ENCODE measurements around the gene AREL1.
"Not testable (repeated sequence)": the region's sequence is repeated elsewhere in the genome, so short reads cannot be mapped to it uniquely, and the experiment has no call there.

Gene AREL1

DNA sequence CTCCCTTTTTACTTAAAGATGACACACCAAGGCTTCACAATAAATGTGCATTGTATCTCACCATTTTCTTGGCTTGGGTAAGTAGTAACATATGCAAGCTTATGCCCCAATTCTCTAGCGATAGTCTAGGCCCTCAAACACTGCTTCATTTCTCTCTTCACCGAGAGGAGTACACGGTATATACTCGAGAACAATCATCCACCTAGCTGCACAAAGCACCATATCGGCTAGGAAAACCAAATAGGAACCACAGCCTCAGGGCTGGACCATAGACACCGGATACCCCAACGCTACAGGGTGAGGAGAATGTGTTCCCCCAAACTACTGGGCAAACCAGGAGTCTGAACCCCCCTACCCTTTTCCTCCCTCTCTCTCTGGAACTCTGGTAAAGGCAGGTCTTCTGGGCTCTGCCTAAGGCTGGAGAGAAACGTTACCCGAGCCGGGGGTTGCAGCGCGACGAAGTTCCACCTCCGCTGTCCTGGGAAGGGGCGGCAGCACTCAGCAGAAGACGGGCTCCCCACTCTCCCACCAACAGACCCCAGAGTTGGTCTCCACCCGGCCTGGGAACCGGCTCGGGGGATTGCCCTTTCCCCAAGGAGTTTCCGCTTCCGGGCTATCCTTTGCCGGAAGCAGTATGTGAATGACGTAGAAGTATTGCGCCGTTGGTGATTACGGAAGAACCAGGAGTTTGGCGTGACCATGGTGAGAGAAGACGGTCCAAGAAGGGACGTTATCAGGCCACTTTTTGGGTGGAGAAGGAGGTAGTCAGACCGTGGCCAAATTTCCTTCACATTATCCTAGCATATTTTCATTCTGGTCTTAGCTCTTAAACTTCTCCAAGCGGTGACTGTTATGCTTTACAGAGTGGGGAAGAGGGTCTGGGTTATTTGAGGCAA lies at the start of gene AREL1, which contains the start of gene FCF1:
TSS of gene AREL1 (minus strand) at position 582 of the 896 bp plus-strand sequence. CDS start 27,465 bp downstream, outside the sequence.
TSS of gene FCF1 (plus strand) at position 646 of the 896 bp plus-strand sequence. CDS start at position 700, 54 bp downstream.
- peak; percentile 86 for DNase-seq (ENCODE audit: low spot score)

DNA sequence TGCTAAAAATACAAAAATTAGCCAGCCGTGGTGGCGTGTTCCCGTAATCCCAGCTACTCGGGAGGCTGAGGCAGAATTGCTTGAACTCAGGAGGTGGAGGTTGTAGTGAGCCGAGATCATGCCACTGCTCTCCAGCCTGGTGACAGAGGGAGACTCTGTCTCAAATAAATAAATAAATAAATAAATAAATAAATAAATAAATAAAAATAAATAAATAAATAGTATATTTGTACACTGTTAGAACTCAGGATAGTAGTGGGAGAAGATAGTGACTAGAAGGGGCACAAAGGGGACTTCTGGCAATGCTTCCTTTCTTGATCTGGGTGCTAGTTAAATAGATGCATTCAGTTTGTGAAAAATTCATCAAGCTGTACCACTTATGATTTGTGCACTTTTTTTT lies 45.6 kb upstream of the AREL1 start:
- DNase-seq (ENCODE audit: low spot score), result not testable (repeated sequence)

- DNase-seq (ENCODE audit: low spot score), result no peak
Measured at GRCh38 chr14:74756326-74756725, 43.4 kb upstream of the AREL1 start.

DNA sequence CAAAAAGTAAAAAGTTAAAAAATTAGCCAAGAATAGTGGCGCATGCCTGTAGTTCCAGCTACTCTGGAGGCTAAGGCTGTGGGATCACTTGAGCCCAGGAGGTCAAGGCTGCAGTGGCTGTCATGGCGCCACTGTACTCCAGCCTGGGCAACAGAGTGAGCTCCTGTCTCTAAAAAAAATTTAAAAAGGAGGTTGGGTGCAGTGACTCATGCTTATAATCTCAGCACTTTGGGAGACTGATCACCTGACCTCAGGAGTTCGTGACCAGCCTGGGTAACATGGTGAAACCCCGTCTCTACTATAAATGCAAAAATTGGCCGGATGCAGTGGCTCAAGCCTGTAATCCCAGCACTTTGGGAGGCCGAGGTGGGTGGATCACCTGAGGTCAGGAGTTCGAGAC lies 42.0 kb upstream of the AREL1 start:
- no peak for DNase-seq (ENCODE audit: low spot score)

- no peak for DNase-seq (ENCODE audit: low spot score)
Measured at GRCh38 chr14:74754157-74754556, 41.3 kb upstream of the AREL1 start.

DNA sequence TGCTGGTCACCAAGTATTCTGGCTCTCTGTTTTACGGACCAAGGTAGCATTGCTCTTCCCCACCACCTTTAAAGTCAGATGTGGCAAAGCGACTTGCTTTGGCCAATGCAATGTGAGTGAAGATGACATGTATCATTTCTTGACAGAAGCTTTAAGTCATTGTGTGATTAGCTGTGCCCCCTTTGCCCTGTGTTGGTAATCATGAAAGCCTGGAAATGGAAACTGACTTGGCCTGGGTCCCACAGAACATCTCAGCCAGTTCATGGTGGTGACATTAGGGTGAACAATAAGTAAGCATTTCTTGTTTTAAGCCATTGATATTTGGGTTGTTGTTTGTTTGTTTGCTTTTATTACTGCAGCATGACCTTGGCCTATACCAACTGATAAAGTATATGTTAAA lies 34.4 kb upstream of the AREL1 start:
- no peak for DNase-seq (ENCODE audit: low spot score)

DNA sequence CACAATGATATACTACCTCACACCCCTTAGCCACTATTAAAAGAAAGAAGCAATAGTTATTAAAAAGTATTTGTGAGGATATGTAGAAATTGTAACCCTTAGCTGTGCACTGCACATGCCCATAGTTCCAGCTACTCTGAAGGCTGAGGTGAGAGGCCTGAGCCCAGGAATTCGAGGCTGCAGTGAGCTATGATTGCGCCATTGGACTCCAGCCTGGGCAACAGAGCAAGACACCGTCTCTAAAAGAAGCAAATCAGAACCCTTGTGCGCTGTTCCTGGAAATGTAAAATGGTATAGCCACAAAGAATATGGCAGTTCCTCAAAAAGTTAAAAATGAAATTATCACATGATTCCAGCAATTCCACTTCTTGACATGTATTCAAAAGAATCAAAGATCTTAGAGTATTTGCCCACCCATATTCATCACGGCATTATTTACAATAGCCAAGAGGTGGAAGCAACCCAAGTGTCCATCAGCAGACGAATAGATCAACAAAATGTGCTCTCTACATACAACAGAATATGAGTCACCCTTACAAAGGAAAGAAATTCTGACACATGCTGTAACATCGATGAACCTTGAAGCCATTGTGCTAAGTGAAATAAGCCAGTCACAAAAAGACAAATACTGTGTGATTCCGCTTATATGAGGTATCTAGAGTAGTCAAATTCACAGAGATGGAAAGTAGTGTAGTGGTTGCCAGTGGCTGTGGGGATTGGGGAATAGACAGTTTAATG lies 26.6 kb upstream of the AREL1 start:
- DNase-seq (ENCODE audit: low spot score), result no peak

DNA sequence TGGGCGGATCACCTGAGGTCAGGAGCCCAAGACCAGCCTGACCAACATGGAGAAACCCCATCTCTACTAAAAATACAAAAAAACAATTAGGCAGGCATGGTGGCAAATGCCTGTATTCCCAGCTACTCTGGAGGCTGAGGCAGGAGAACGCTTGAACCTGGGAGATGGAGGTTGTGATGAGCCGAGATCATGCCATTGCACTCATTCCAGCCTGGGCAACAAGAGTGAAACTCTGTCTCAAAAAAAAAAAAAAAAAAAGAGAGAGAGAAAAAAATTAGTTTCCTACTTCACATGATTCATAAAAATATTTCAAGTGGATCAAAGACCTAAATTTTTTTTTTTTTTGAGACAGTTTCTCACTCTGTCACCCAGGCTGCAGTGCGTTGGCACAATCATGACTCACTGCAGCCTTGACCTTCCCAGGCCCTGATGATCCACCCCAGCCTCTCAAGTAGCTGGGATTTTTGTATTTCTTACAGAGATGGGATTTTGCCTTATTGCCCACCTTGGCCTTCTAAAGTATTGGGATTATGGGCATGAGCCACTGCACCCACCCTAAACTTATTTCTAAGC lies 25.0 kb upstream of the AREL1 start:
- no peak for DNase-seq (ENCODE audit: low spot score)

GRCh38 chr14:74735125-74735524 lies 22.2 kb upstream of the AREL1 start:
- DNase-seq (ENCODE audit: low spot score), result no peak

- no peak for DNase-seq (ENCODE audit: low spot score)
Measured at GRCh38 chr14:74733221-74733620, 20.3 kb upstream of the AREL1 start.

- no peak for DNase-seq (ENCODE audit: low spot score)
Measured at GRCh38 chr14:74732387-74732786, 19.5 kb upstream of the AREL1 start.

DNA sequence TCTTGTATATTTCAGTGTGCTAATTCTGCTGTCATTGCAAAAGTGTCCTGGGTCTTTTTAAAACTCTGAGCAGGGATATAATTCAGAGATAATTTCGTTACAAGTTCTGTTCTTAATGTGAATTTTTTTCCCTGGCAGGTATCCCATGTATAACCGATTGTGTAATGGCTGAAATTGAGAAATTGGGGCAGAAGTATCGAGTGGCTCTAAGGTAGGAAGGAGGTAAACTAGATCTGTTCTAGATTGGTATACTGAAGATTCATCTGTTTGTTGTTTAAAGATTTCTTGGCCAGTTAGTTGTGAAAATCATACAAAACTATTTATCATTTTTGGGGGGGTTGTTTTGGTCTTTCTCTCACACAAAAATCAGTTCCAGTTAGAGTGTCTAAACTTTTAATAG lies 10.3 kb upstream of the AREL1 start:
- DNase-seq (ENCODE audit: low spot score), result no peak

- no peak for DNase-seq (ENCODE audit: low spot score)
Measured at GRCh38 chr14:74720526-74720925, 7.6 kb upstream of the AREL1 start.

DNA sequence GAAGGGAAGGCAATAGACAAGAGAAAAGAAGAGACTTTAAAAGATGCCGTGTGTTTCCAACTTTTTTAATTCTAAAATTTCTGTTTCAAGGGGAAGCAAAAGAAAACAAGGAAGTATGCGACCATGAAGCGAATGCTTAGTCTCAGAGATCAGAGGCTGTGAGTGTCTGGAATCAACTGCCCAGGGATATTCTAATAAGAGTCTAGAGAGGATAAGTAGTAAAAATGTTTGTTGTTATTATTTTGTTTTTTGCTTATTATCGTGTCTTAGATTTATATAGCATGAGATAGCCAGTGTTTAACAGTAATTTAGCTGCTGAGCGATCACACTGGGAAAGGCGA lies 485 bp upstream of the AREL1 start:
- no peak for DNase-seq (ENCODE audit: low spot score)

GRCh38 chr14:74711651-74712050 lies 1.2 kb downstream of the AREL1 start:
- no peak for DNase-seq (ENCODE audit: low spot score)

DNA sequence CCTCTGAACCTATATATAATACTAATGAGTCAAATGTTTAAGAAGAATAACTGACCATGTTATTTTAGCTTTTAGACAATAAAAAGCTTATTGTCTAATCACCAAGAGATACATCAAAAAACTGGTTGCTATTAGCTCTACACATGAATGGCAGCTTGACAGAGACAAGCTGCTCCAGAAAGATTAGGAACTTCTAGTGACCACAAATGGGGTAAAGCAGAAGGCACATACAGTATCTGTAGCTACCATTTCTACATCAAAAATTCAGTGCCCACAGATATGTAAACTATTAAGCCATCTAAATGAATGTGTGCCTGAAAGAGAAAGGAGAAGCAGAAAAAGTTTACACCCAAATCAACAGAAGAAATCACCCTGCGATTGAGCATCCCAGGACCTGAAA lies 2.4 kb downstream of the AREL1 start:
- no peak for DNase-seq (ENCODE audit: low spot score)

DNA sequence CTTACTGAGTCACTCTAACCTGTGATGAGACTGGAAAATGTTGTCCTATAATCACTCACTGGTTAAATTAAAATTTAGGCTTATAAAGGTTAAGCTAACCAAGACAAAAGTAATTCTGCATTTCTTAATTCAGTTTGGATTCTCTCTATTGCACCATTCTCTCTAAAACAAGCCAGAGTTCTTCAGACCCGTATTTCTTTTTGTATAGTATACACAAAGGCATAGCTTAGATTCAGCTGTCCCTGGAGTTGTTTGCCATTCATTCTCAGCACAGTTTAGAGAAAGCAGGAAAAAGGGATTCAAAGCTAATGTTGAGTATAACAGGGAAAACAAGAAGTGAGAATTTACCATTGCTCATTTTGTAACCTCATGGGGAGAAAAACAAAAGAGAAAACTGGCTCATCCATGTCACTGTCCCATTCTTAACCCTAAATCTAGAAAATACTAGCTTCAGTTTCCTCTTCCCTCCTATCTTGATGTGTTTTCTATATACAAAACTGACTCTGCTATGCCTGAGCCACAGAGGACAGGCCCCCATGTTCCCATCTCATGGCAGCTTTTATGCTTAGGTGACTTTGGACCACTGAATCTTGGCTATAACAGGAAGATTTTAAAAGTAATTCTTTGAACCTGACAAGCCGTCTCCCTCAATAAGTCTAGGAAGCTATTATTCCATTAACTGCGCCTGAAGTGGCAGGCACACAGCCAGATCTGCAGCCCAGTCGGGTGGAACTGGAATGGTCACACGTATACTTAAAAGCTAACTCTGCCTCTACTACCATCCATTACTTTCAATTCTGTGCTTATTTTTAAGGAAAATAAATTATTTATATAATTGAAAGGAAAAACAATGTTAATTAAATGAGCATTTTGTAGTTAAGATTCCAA lies 7.0 kb downstream of the AREL1 start:
- no peak for DNase-seq (ENCODE audit: low spot score)

GRCh38 chr14:74704656-74705055 lies 8.2 kb downstream of the AREL1 start:
- no peak for DNase-seq (ENCODE audit: low spot score)

DNA sequence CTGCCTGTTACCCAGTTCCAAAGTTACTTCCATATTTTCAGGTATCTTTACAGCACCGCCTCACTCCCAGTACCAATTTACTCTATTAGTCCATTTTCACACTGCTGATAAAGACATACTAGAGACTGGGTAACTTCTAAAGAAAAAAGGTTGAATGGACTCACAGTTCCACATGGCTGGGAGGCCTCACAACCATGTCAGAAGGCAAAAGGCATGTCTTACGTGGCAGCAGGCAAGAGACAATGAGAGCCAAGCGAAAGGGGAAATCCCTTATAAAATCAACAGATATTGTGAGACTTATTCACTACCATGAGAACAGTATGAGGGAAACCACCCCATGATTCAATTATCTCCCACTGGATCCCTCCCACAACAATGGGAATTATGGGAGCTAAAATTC lies 9.8 kb downstream of the AREL1 start:
- DNase-seq (ENCODE audit: low spot score), result no peak

- DNase-seq (ENCODE audit: low spot score), result no peak
Measured at GRCh38 chr14:74702293-74702692, 10.6 kb downstream of the AREL1 start.

GRCh38 chr14:74698465-74698864 lies 14.4 kb downstream of the AREL1 start:
- DNase-seq (ENCODE audit: low spot score), result no peak

GRCh38 chr14:74697976-74698375 lies 14.9 kb downstream of the AREL1 start:
- no peak for DNase-seq (ENCODE audit: low spot score)
